T-helper 2 cell treated with Interferon-gamma antibody and Interleukin-4, amounts not matched to agents 5 μg/mL and 100 μg/mL, for 36 hours (primary cell): Measurements from ENCODE around the gene CALML4.
"Not testable (repeated sequence)": the region's sequence is repeated elsewhere in the genome, so short reads cannot be mapped to it uniquely, and the experiment has no call there.

Experiments used
- DNase-seq: peaks from one replicate; pipeline ENCODE4 v3.0.0; 2021; ENCODE audit warnings: low spot score
- H3K27ac Mint-ChIP-seq: one replicate; pipeline ENCODE4 v1.8.0; 2021; ENCODE audit warnings: mild to moderate bottlenecking, mixed read lengths
- H3K27me3 Mint-ChIP-seq: one replicate; pipeline ENCODE4 v1.8.0; 2021; ENCODE audit warnings: low read depth, mixed read lengths
- H3K36me3 Mint-ChIP-seq: one replicate; pipeline ENCODE4 v1.8.0; 2021; ENCODE audit warnings: low read depth, mixed read lengths
- H3K4me1 Mint-ChIP-seq: one replicate; pipeline ENCODE4 v1.8.0; 2021; ENCODE audit warnings: low read depth, mixed read lengths
- H3K4me3 Mint-ChIP-seq: one replicate; pipeline ENCODE4 v1.8.0; 2022; ENCODE audit warnings: mild to moderate bottlenecking, moderate library complexity, mixed read lengths
- H3K9me3 Mint-ChIP-seq: one replicate; pipeline ENCODE4 v1.8.0; 2021; ENCODE audit warnings: mixed read lengths

The CALML4 gene

DNA sequence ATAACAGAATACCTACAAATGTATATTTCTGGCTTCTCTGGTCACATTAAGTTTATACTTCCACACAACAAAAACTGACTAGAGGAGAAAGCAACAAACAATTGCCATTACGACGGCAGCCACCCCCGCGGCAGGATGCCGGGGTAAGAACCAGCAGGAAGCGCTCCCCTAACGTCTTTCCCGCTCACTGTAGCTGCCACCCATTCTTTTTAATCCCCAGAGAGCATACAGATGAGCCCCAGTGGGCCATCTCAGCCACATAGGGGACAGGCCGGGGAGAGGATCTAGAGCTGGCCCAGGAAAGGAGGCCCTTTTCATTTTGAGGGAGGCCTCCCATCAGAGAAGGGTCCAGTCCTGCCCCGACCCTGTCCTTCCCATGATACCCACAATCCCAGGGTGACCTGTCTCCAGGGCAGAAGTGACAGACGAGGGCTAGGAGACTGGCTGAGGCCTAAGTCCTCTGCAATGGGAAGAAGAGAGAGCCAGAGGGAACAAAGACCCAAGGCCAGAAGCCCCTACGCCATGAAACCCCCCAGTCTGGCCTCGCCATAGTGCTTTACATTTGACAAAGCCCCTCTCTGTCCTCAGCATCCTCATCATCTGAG, 3.6 kb upstream of the CALML4 start:
- Mint-ChIP-seq H3K4me1 (peaks cover 36% of the 10 kb centered on the region), H3K4me3 (peak overlapping the region; percentile 47), H3K9me3 (no peaks in the 10 kb centered on the region), H3K27ac (peak overlapping the region; percentile 93), H3K36me3 (peaks cover 10% of the 10 kb centered on the region), H3K27me3 (no peaks in the 10 kb centered on the region)
- DNase-seq: no peak

DNA sequence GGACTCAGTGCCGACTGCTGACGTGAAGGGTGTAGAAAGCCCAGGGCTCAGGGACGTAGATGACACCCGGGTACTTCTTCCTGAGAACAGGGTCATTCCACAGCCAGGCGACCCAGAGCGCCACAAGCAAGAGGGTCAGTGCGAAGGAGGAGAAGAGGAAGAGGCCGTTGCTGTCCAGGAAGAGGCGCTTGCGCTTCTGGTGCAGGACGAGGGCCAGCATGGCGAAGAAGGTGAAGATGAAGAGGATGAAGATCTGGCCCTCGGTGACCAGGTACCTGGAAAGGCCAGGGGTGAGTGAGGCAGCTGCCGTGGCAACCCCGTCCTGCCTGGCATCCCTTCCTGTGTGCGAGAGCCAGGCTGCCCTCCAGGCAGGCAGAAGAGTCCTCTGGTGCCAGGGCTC, 3.0 kb upstream of the CALML4 start:
- Mint-ChIP-seq H3K4me1 (peaks cover 36% of the 10 kb centered on the region), H3K9me3 (no peaks in the 10 kb centered on the region), H3K27ac (peak overlapping the region; percentile 87), H3K27me3 (no peaks in the 10 kb centered on the region), H3K36me3 (peaks cover 10% of the 10 kb centered on the region), H3K4me3 (peak overlapping the region; percentile 71)
- no peak for DNase-seq

DNA sequence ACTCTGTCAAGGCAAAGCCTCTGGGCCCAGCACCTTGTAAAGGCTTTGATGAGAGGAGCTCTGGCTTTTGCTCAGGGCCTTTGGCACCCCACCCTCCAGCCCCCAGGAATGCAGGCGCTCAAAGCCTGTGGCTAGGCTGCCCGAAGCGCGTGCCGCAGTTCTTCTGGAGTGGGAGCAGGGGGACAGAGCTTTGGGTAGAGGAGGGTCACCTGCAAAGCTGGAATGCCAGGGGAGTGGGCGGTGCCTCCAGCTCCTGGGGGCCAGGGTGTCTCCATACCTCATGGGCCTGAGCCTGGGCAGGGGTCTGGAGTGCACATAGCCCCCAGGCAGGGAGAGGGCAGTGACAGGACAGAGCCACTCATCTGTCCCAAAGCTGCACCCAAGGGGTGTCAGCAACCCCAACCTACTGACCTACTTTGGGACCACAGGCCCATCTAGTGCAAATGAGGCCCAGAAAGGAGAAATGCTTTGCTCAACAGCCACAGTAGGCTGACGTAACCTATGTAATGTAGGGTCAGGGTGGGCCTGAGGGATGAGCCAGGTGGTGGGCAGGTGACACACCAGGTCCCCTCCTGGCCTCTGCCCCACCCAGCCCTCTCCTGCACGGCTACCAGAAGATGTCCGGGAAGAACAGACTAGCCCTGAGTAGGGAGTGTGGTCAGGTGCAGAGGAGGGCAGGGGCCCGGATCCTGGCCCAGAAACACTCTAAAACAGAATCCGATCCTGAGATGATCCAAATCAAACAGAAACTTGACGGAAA, 2.2 kb upstream of the CALML4 start:
- Mint-ChIP-seq H3K27me3 (no peaks in the 10 kb centered on the region), H3K36me3 (peaks cover 10% of the 10 kb centered on the region), H3K27ac (peak overlapping the region; percentile 41), H3K9me3 (no peaks in the 10 kb centered on the region), H3K4me1 (peaks cover 36% of the 10 kb centered on the region), H3K4me3 (peak overlapping the region; percentile 18)
- DNase-seq: no peak

DNA sequence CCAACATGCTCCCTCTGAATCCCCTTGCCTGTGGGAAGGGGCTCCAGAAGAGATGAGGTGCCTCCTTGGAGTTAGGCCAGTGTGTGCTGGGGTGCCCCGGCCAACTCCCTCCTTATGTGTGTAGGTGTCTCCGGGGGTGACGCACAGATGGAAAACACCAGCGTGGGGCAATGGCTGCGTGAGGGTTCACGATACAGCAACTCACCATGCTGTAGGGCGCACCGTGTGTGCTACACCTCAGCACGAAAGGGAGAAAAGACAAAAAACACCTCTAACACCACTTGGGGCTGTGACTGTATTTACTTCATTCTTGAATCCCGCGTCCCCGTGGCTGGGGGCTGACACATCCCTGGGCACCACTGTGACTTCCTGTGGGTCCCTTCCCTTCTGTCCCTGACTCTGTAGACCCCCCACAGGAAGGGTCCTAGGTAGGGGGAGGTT, 1.6 kb upstream of the CALML4 start:
- Mint-ChIP-seq H3K36me3 (peaks cover 10% of the 10 kb centered on the region), H3K27me3 (no peaks in the 10 kb centered on the region), H3K4me1 (peaks cover 37% of the 10 kb centered on the region)

DNA sequence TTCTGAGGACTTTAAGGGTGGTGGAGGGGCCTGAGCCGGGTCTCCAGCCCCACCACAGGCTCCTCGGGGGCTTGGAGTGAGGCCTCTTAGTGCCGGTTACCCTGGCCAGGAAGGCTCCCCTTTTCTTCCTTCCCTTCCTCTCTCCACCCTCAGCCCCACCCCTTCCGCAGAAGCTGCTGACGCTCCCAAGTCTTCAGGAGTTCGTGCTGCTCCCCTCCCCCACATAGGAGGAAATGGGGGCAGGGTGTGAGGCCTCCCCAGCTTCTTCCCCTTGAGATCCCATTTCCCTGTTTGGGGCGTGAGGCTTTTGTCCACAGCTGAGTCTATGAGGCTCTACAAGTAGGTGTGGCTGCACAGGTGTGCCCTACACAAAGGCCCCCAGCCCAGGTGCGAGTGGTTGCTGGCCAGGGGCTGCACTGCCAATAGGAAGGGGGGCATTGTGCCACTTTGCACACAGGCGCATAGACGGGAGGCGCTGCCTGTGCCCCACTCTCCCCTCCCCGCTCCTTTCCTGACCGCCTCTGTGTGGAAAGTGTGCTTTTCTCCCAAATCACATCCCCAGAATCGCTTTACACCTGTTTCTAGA, 915 bp upstream of the CALML4 start:
- H3K36me3 Mint-ChIP-seq: peaks cover 10% of the 10 kb centered on the region
- no peaks in the 10 kb centered on the region for H3K27me3 Mint-ChIP-seq
- peak overlapping the region; percentile 82 for H3K27ac Mint-ChIP-seq
- H3K4me3 Mint-ChIP-seq: peak overlapping the region; percentile 70
- no peaks in the 10 kb centered on the region for H3K9me3 Mint-ChIP-seq
- H3K4me1 Mint-ChIP-seq: peaks cover 39% of the 10 kb centered on the region
- DNase-seq: no peak

More for the DNA sequence above, 1.6 kb upstream of the CALML4 start:
- Mint-ChIP-seq H3K27ac (peak overlapping the region; percentile 26), H3K4me3 (no peak overlapping the region), H3K9me3 (no peaks in the 10 kb centered on the region)
- DNase-seq: no peak

DNA sequence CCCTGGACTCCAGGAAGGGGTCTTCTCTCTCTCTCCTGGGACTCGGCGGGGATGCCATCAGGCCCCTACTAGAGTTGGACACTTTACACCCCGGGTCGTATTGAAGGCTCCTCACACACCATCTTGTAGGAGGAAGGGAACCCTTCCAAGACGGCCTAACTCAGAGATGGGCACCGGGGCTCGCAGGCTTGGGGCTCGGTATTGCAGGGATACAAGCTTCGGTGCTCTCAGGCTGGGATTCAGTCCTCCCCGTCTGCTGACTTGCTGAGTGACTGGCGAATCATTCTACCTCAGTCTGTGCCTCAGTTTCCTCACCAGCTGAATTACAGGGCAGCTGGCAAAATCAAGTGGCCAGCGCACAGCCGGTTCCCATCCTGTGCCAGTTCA, 419 bp upstream of the CALML4 start:
- H3K27me3 Mint-ChIP-seq: no peaks in the 10 kb centered on the region
- peaks cover 10% of the 10 kb centered on the region for H3K36me3 Mint-ChIP-seq
- H3K27ac Mint-ChIP-seq: peak overlapping the region; percentile 82
- H3K9me3 Mint-ChIP-seq: no peaks in the 10 kb centered on the region
- peaks cover 39% of the 10 kb centered on the region for H3K4me1 Mint-ChIP-seq
- DNase-seq: no peak
- H3K4me3 Mint-ChIP-seq: peak overlapping the region; percentile 70

DNA sequence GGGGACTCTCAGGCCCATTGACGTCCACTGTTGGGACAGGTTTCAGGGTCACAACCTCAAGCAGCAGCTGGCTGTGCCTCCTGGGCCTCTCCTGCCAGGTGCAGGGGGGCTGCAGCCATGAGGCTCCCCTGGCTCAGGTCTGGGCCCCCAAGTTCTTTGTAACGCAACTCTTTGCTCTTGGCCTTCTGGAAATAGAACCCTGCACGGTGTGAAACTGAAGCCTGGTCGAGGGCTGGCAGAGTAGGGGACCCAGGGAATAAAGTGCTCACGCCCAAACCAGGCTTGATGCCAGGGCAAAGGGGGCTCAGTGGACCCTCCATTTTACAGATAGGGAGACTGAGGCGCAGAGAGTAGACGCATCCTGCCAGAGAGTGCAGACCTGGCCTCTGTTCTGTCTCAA, 771 bp downstream of the CALML4 start:
- no peaks in the 10 kb centered on the region for H3K9me3 Mint-ChIP-seq
- H3K36me3 Mint-ChIP-seq: peaks cover 8% of the 10 kb centered on the region
- no peaks in the 10 kb centered on the region for H3K27me3 Mint-ChIP-seq
- H3K27ac Mint-ChIP-seq: peak overlapping the region; percentile 60
- no peak for DNase-seq
- H3K4me1 Mint-ChIP-seq: peaks cover 30% of the 10 kb centered on the region
- peak overlapping the region; percentile 70 for H3K4me3 Mint-ChIP-seq

DNA sequence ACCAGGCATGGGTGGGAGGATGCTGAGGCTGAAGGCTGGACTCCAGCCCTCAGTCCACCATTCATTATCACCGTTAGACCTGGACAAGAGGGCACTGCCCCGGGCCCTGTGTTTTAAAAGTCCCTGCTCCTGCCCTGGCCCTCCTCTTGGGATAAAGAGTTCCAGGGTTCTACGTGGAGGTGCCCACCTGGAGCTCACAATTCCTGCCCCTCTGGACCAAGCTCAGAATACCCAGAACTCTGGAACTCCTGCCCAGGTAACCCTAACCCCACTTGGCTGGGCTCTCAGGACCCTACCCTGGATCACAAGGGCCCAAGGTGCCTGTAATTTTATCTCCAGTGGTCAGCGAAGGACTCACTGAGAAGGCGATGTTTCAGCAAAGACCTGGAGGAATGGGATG, 1.2 kb downstream of the CALML4 start:
- DNase-seq: no peak
- H3K36me3 Mint-ChIP-seq: peaks cover 8% of the 10 kb centered on the region
- H3K4me3 Mint-ChIP-seq: no peak overlapping the region
- no peaks in the 10 kb centered on the region for H3K27me3 Mint-ChIP-seq
- H3K9me3 Mint-ChIP-seq: no peaks in the 10 kb centered on the region
- H3K4me1 Mint-ChIP-seq: peaks cover 27% of the 10 kb centered on the region
- no peak overlapping the region for H3K27ac Mint-ChIP-seq

DNA sequence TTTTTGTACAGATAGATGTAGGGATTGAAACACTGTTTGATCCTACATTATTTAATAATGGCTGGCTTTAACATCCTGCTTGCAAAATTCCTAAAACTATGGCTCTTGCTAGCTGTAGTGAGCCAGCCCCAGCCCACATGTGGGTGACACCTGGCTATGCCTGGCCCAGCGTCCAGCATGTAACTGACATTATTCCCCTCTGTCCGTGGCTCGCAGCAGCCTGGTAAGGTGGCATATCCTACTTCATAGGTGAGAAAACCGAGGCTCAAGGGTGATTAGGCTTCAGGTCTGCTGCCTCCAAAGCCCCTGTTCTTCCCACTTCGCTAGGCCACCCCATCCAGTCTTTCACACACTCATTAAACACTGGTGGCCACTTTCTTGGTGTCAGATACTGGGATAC, 1.6 kb downstream of the CALML4 start:
- peak overlapping the region; percentile 2 for H3K27ac Mint-ChIP-seq
- H3K27me3 Mint-ChIP-seq: no peaks in the 10 kb centered on the region
- H3K4me1 Mint-ChIP-seq: peaks cover 24% of the 10 kb centered on the region
- no peak for DNase-seq
- H3K4me3 Mint-ChIP-seq: no peak overlapping the region
- H3K36me3 Mint-ChIP-seq: peaks cover 3% of the 10 kb centered on the region
- no peaks in the 10 kb centered on the region for H3K9me3 Mint-ChIP-seq

DNA sequence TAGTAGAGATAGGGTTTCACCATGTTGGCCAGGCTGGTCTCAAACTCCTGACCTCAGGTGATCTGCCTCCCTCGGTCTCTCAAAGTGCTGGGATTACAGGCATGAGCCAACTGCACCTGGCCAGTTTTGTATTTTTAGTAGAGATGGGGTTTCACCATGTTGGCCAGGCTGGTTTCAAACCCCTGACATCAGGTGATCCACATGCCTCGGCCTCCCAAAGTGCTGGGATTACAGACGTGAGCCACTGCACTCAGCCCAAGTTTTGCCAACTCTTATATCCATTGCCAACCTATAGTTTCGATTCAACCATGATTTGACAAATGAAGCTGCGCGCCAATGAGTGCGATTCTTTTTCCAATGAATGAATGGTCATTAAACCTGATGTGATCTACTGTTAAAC, 2.1 kb downstream of the CALML4 start:
- H3K9me3 Mint-ChIP-seq, DNase-seq, H3K27me3 Mint-ChIP-seq, H3K4me3 Mint-ChIP-seq, H3K36me3 Mint-ChIP-seq: not testable (repeated sequence)
- Mint-ChIP-seq H3K4me1 (peaks cover 21% of the 10 kb centered on the region), H3K27ac (peak overlapping the region; percentile 2)

DNA sequence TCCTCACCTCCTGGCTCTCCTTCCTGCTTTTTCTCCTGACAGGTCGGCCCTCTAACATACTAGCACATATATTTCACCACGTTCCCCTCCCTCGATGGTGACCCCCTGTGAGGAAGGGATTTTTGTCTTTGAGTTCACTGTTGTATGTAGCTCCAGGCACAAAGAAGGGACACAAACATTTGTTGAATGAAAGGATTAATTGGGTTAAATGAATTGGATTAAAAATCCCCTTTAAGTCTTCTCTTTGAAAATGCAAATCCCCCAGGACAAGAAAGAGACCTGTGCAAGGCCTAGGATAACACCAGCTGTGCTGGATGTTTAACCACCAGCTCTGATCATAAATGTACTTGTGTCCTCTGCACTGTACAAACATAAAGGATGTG, 3.3 kb downstream of the CALML4 start:
- Mint-ChIP-seq H3K4me3 (no peak overlapping the region), H3K36me3 (peaks cover 8% of the 10 kb centered on the region), H3K27me3 (no peaks in the 10 kb centered on the region), H3K4me1 (peaks cover 17% of the 10 kb centered on the region), H3K9me3 (no peaks in the 10 kb centered on the region), H3K27ac (no peak overlapping the region)
- no peak for DNase-seq

DNA sequence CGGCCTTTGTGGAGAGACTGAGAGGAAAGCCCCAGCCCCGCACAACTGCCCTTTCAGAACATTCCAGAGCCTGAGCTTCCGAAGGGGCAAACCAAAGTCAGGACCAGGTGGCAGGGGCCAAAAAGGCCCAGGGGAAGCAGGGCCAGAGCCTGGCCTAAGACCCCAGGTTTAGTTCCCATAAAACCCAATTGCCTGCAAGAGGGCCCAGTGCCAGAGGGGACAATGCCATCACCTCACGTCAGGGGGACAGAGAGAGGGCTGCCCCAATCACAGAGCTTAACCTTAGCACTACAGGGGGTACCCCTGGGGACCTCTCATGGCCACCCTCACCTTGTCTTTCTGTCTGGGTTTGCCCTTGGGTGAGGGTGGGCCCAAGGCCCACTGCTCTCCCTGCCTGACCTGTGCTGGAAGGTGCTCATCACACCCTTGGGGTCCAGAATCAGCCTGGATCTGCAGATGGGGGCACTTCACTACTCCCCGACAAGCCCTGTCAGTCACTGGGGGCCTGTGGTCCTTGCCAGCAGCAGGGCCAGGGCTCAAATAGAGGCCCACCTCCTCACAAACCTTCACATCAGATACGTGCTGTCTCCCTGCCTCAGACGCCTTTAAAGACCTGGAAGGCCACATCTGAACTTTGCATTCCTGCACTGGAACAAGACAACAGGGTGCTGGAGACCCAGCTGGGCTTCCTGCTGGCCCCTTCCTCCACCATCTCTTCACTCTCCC, 3.8 kb downstream of the CALML4 start:
- Mint-ChIP-seq H3K27ac (no peak overlapping the region), H3K4me3 (no peak overlapping the region)

DNA sequence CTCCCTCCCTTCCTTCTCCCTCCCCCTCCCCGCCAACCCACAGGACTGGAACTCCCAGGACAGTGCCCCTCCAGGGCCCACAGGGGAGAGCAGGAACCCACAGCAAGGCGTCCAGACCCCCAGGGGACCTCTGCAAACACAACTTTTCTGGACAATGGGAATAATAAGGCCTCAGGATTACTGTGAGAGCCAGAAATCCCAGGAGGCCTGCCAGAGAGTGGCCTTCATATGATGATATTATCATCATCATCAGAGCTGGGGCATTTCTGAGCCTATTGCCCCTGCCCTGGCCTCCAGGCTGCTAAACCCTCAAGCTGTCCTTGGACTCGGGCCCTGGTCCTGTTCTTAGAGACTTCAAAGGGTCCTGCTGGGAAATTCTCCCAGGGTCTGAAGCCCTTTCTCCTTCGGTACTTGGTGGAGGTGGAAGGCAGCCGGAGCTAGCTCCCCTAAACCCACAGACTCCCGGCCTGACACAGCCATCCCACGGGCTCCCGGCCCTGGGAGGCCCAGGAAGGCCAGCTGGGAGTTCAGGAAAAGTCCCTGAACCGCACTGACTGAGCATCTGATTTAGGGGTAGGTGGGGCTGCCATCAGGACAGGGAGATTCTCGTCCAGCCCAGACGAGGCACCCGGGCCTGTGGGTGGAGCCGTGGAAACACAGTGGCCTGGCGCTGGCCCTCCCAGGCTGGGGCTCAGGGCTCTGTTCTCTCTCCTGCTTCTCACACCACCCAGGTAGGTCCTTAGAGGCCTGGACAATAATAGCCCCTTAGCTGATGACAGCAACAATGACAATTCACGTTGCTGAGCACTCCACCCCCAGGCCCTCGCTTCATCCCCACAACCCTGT, 4.9 kb downstream of the CALML4 start:
- Mint-ChIP-seq H3K4me1 (peaks cover 11% of the 10 kb centered on the region), H3K4me3 (no peak overlapping the region), H3K36me3 (peaks cover 13% of the 10 kb centered on the region), H3K27me3 (no peaks in the 10 kb centered on the region), H3K27ac (no peak overlapping the region), H3K9me3 (no peaks in the 10 kb centered on the region)
- DNase-seq: no peak

More for the DNA sequence above, 3.8 kb downstream of the CALML4 start:
- H3K27me3 Mint-ChIP-seq: no peaks in the 10 kb centered on the region
- no peaks in the 10 kb centered on the region for H3K9me3 Mint-ChIP-seq
- H3K36me3 Mint-ChIP-seq: peaks cover 8% of the 10 kb centered on the region
- no peak for DNase-seq
- peaks cover 16% of the 10 kb centered on the region for H3K4me1 Mint-ChIP-seq
